ENCODE data around the gene LAT.
"Not testable (repeated sequence)": the region's sequence is repeated elsewhere in the genome, so short reads cannot be mapped to it uniquely, and the experiment has no call there.

The LAT gene

DNA sequence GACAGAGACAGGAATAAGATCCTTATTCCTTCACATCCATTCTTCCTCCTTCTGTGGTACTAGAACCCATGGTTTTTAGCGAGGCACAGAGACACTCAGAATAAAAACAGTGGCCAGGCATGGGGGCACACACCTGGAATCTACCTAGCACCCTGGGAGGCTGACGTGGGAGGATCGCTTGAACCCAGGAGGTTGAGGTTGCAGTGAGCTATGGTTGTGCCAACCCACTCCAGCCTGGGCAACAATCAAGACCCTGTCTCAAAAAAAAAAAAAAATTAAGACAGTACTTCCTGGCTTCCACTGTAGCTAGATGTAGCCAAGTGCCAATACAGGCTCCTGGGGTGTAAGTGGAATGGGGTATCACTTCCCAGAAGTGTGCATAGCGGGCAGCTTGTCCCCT lies 17.7 kb upstream of the LAT start:
- no peak for ATAC-seq
- TF ChIP-seq ESRRG (CRISPR knock-in tag; IDR thresholded peaks at IDR 0.05) (no peak), PATZ1 (CRISPR knock-in tag; IDR thresholded peaks at IDR 0.05; ENCODE audit: borderline replicate concordance) (no peak), ISL1 (CRISPR knock-in tag; IDR thresholded peaks at IDR 0.05) (no peak), TOX (CRISPR knock-in tag; IDR thresholded peaks at IDR 0.05; ENCODE audit: borderline replicate concordance) (no peak), SNAI2 (CRISPR knock-in tag; IDR thresholded peaks at IDR 0.05) (no peak), ZNF70 (CRISPR knock-in tag; IDR thresholded peaks at IDR 0.05) (no peak), RARB (CRISPR knock-in tag; IDR thresholded peaks at IDR 0.05) (no peak), ARNTL (CRISPR knock-in tag; IDR thresholded peaks at IDR 0.05; ENCODE audit: borderline replicate concordance, low read depth) (no peak), TCF4 (CRISPR knock-in tag; IDR thresholded peaks at IDR 0.05; ENCODE audit: borderline replicate concordance) (no peak), POU6F1 (CRISPR knock-in tag; IDR thresholded peaks at IDR 0.05; ENCODE audit: borderline replicate concordance, low read depth) (no peak), ZC3H10 (CRISPR knock-in tag; IDR thresholded peaks at IDR 0.05) (no peak), BACH2 (CRISPR knock-in tag; IDR thresholded peaks at IDR 0.05; ENCODE audit: borderline replicate concordance) (no peak), ZFP30 (CRISPR knock-in tag; IDR thresholded peaks at IDR 0.05) (no peak), TSHZ2 (CRISPR knock-in tag; IDR thresholded peaks at IDR 0.05) (no peak), CSRNP3 (CRISPR knock-in tag; IDR thresholded peaks at IDR 0.05) (no peak), OSR1 (CRISPR knock-in tag; IDR thresholded peaks at IDR 0.05) (no peak)

GRCh38 chr16:28969696-28970095 lies 15.2 kb upstream of the LAT start:
- ATAC-seq, result not testable (repeated sequence)

GRCh38 chr16:28974007-28974436 lies 10.8 kb upstream of the LAT start:
- TF ChIP-seq GLIS3 (CRISPR knock-in tag; IDR thresholded peaks at IDR 0.05), result no peak
- TF ChIP-seq OSR1 (CRISPR knock-in tag; IDR thresholded peaks at IDR 0.05), result no peak
- no peak for TF ChIP-seq RARB (CRISPR knock-in tag; IDR thresholded peaks at IDR 0.05)
- TF ChIP-seq ZNF70 (CRISPR knock-in tag; IDR thresholded peaks at IDR 0.05), result no peak
- TF ChIP-seq POU6F1 (CRISPR knock-in tag; IDR thresholded peaks at IDR 0.05; ENCODE audit: borderline replicate concordance, low read depth), result no peak
- TF ChIP-seq TCF4 (CRISPR knock-in tag; IDR thresholded peaks at IDR 0.05; ENCODE audit: borderline replicate concordance), result no peak
- no peak for TF ChIP-seq ZNF8 (CRISPR knock-in tag; IDR thresholded peaks at IDR 0.05)
- no peak for TF ChIP-seq ZNF565 (CRISPR knock-in tag; conservative IDR thresholded peaks at IDR 0.05; ENCODE audit: low read depth)
- TF ChIP-seq SNAI2 (CRISPR knock-in tag; IDR thresholded peaks at IDR 0.05), result no peak
- no peak for TF ChIP-seq TOX (CRISPR knock-in tag; IDR thresholded peaks at IDR 0.05; ENCODE audit: borderline replicate concordance)
- no peak for TF ChIP-seq ZC3H10 (CRISPR knock-in tag; IDR thresholded peaks at IDR 0.05)
- TF ChIP-seq ISL1 (CRISPR knock-in tag; IDR thresholded peaks at IDR 0.05), result no peak
- TF ChIP-seq CSDC2 (CRISPR knock-in tag; IDR thresholded peaks at IDR 0.05), result no peak
- no peak for TF ChIP-seq ZFP30 (CRISPR knock-in tag; IDR thresholded peaks at IDR 0.05)
- TF ChIP-seq ZFP3 (CRISPR knock-in tag; IDR thresholded peaks at IDR 0.05), result no peak
- no peak for TF ChIP-seq CSRNP3 (CRISPR knock-in tag; IDR thresholded peaks at IDR 0.05)
- no peak for TF ChIP-seq BACH2 (CRISPR knock-in tag; IDR thresholded peaks at IDR 0.05; ENCODE audit: borderline replicate concordance)
- TF ChIP-seq ESRRG (CRISPR knock-in tag; IDR thresholded peaks at IDR 0.05), result no peak
- ATAC-seq, result peak; percentile 80
